Measurements from ENCODE around the gene ZNF616.
"Not testable (repeated sequence)": the region's sequence is repeated elsewhere in the genome, so short reads cannot be mapped to it uniquely, and the experiment has no call there.

ZNF616 gene

GRCh38 chr19:52102782-52103181, 37.0 kb downstream of the ZNF616 start:
- FAIRE-seq, result no peak

GRCh38 chr19:52101866-52102562, 37.7 kb downstream of the ZNF616 start:
- no peak for FAIRE-seq

- no peak for FAIRE-seq
Measured at GRCh38 chr19:52099497-52100138, 40.1 kb downstream of the ZNF616 start.

DNA sequence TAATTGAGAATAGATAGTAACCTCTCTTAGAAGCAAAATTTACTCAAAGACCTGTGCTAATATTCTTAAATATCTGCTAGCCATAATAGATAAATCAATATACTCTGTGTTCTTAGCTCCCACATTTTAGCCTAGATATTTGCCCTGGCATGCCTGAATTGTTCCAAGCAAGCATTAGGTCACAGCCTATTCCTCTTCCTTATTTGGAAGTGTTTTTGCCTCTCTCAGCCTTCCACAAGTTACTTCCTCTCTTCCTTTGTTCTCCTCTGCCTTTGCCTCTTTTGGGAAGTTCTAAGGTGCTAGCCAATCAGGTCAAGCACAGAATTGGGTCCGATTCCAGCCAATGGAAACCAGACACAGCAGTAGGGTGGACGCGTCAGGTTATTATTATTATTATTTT, 43.3 kb downstream of the ZNF616 start:
- FAIRE-seq, result not testable (repeated sequence)

DNA sequence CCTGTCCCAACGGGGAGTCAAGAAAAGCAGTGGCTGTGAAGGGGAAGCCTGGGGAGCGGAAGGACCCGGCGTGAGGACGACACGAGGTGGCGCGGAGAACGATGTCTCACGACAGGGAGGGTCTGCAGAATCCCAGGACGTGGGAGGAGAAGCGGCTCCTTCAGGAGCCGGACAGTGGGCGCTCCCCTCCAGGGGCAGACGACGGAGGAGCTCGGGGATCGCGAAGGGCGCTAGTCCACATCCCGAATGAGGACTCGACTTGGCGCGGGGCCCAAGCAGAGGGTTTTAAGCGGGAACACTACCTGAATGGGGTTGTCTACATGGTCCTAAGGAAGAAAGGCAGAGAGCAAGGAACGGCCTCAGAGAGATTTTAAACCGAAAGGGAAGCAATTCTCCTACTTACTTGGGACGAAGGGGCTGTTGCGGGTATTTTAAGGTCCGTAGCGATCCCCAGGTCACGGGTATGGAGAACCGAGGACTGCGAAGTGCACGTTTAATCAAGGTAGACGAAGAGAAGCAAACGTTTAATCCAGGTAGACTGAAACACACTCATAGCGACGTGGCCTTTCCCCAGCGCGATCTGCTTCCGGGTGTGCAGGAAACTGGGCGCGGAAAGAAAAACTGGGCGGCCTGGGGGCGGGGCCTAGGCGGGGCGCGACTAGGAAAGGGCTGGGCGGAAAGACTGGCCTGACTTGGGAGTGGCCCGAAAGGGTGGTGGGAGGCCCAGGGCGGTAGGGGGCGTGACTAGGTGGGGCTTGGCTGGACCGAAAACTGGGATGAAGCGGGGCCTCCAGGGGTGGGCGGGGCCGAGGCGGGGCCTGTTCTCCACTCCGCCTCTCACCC, 44.3 kb downstream of the ZNF616 start, which contains the start of gene ZNF841:
TSS of gene ZNF841 (minus strand) at position 594 of the 843 bp plus-strand sequence. CDS start 10,964 bp downstream, outside the sequence.
- FAIRE-seq, result no peak

GRCh38 chr19:52094526-52095130, 45.1 kb downstream of the ZNF616 start:
- no peak for FAIRE-seq

GRCh38 chr19:52086481-52086880, 53.3 kb downstream of the ZNF616 start:
- no peak for FAIRE-seq

DNA sequence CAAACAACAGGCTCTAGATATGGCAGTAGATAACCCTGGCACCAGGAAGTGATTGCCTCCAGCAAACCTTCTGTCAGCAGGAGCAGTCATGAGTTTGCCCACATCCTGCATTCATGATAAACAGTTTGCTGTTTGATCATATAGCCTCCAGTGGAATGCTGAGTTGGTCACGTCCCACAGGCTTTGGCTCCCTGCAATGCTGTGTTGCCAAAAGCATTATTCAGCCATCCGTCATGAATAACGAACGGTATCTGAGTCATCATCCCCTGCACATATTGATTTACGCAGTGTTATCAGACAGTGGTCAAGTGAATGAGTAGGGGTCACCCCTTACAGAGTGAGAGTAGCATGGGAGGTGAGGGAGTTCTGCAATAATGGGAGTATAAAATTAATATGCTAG, 69.2 kb downstream of the ZNF616 start:
- FAIRE-seq, result no peak

DNA sequence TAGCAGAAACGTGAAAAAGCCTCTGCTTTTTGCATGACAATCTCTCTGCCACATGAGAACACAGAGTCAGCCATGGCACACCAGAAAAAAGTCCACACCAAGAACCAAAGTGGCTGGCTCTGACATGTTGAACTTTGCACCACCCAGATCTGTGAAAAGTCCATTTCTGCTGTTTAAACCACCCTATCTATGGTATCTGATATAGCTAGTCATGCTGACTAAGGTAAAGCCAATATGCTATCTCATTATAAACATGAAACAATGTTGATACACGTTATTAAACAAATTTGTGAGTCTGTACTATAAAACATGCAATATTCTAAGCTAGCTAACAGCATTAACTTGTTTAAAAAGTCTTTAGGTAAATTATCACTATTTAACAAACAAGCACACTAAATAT, 70.1 kb downstream of the ZNF616 start:
- FAIRE-seq, result no peak

DNA sequence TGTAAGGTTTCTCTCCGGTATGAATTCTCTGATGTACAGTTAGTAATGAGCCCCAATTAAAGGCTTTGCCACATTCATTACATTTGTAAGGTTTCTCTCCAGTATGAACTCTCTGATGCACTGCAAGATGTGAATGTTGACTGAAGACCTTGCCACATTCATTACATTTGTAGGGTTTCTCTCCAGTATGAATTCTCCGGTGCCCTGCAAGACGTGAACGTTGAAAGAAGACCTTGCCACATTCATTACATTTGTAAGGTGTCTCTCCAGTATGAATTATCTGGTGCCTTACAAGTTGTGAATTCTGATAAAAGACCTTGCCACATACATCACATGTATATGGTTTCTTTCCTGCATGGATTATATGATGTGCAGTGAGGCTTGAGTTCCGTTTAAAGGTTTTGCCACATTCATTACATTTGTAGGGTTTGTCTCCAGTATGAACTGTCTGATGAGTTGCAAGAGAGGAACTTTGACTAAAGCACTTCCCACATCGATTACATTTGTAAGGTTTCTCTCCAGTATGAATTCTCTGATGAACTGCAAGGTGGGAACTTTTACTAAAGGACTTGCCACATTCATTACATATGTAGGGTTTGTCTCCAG, 73.4 kb downstream of the ZNF616 start:
- FAIRE-seq, result no peak

- FAIRE-seq, result no peak
Measured at GRCh38 chr19:52065399-52065798, 74.3 kb downstream of the ZNF616 start.
